ENCODE results near the gene AP1S2. TPM values are rescaled to one million over a fixed set of nuclear protein-coding genes. Genes with fewer than 3 reads are reported as not detected.
A peak's percentile ranks its signal among the peaks of the same experiment; 100 is the strongest.

Gene AP1S2
- total RNA-seq, result 10 to 100 TPM; 35.9 to 63.4 TPM
- 10 to 100 TPM; 65.5 to 98.9 (median 73.7) TPM for polyA plus RNA-seq (ENCODE audit: insufficient read length in 6 of 6)
- long read RNA-seq, donor 1, transcript AP1S2-201 (5 exons, 2,237 nt), result major isoform, 25 of 28 reads
- long read RNA-seq, donor 1, partial matches to known transcripts, result 0 of 28 reads
- long read RNA-seq, donor 1, other reads (novel, unspliced or antisense), result 0 of 28 reads
- long read RNA-seq, donor 2, transcript AP1S2-201 (5 exons, 2,237 nt), result major isoform, 18 of 23 reads
- long read RNA-seq, donor 2, partial matches to known transcripts, result 5 of 23 reads
- long read RNA-seq, donor 2, other reads (novel, unspliced or antisense), result 0 of 23 reads
- long read RNA-seq, donor 3, transcript AP1S2-201 (5 exons, 2,237 nt), result major isoform, 14 of 14 reads
- long read RNA-seq, donor 3, partial matches to known transcripts, result 0 of 14 reads
- long read RNA-seq, donor 3, other reads (novel, unspliced or antisense), result 0 of 14 reads
- long read RNA-seq, donor 4, transcript AP1S2-201 (5 exons, 2,237 nt), result major isoform, 33 of 41 reads
- long read RNA-seq, donor 4, partial matches to known transcripts, result 1 of 41 reads
- long read RNA-seq, donor 4, other reads (novel, unspliced or antisense), result 7 of 41 reads
- long read RNA-seq, donor 5, transcript AP1S2-201 (5 exons, 2,237 nt), result major isoform, 16 of 17 reads
- long read RNA-seq, donor 5, partial matches to known transcripts, result 0 of 17 reads
- long read RNA-seq, donor 5, other reads (novel, unspliced or antisense), result 0 of 17 reads
- long read RNA-seq, donor 6, transcript AP1S2-201 (5 exons, 2,237 nt), result major isoform, 23 of 23 reads
- long read RNA-seq, donor 6, partial matches to known transcripts, result 0 of 23 reads
- long read RNA-seq, donor 6, other reads (novel, unspliced or antisense), result 0 of 23 reads
- long read RNA-seq, donor 7, transcript AP1S2-201 (5 exons, 2,237 nt), result major isoform, 7 of 8 reads
- long read RNA-seq, donor 7, partial matches to known transcripts, result 0 of 8 reads
- long read RNA-seq, donor 7, other reads (novel, unspliced or antisense), result 0 of 8 reads
- long read RNA-seq, donor 8, transcript AP1S2-201 (5 exons, 2,237 nt), result major isoform, 21 of 21 reads
- long read RNA-seq, donor 8, partial matches to known transcripts, result 0 of 21 reads
- long read RNA-seq, donor 8, other reads (novel, unspliced or antisense), result 0 of 21 reads
- long read RNA-seq, donor 9, result 0 reads
- long read RNA-seq, donor 10, transcript AP1S2-201 (5 exons, 2,237 nt), result major isoform, 7 of 8 reads
- long read RNA-seq, donor 10, partial matches to known transcripts, result 0 of 8 reads
- long read RNA-seq, donor 10, other reads (novel, unspliced or antisense), result 1 of 8 reads
- long read RNA-seq, donor 11, transcript AP1S2-201 (5 exons, 2,237 nt), result major isoform, 20 of 36 reads
- long read RNA-seq, donor 11, partial matches to known transcripts, result 0 of 36 reads
- long read RNA-seq, donor 11, other reads (novel, unspliced or antisense), result 14 of 36 reads
- long read RNA-seq, donor 12, transcript AP1S2-201 (5 exons, 2,237 nt), result major isoform, 11 of 11 reads
- long read RNA-seq, donor 12, partial matches to known transcripts, result 0 of 11 reads
- long read RNA-seq, donor 12, other reads (novel, unspliced or antisense), result 0 of 11 reads

GRCh38 chrX:15854712-15855567, at the start of gene AP1S2:
Gene AP1S2 (minus strand): TSS chrX:15854813. CDS start chrX:15852524, 2,289 bp downstream.
- DNase-seq, result peak; percentile 88 to 97 (median 96)
- intact Hi-C loops (cut with DNase I), result no loop called here
- Histone ChIP-seq H3K4me3 (peak within 1 kb of the TSS; percentile 53 to 54), H3K9me3 (no peaks in the 10 kb centered on the region), H3K27me3 (peaks cover 0 to 9% of the 10 kb centered on the region in 2 donors), H3K27ac (peak within 1 kb of the TSS; percentile 86 to 97), H3K4me1 (peaks cover 3 to 8% of the 10 kb centered on the region in 2 donors), H3K36me3 (no peaks in the 10 kb centered on the region)
- ATAC-seq, result peak; percentile 98
- TF ChIP-seq, protein P1, sequence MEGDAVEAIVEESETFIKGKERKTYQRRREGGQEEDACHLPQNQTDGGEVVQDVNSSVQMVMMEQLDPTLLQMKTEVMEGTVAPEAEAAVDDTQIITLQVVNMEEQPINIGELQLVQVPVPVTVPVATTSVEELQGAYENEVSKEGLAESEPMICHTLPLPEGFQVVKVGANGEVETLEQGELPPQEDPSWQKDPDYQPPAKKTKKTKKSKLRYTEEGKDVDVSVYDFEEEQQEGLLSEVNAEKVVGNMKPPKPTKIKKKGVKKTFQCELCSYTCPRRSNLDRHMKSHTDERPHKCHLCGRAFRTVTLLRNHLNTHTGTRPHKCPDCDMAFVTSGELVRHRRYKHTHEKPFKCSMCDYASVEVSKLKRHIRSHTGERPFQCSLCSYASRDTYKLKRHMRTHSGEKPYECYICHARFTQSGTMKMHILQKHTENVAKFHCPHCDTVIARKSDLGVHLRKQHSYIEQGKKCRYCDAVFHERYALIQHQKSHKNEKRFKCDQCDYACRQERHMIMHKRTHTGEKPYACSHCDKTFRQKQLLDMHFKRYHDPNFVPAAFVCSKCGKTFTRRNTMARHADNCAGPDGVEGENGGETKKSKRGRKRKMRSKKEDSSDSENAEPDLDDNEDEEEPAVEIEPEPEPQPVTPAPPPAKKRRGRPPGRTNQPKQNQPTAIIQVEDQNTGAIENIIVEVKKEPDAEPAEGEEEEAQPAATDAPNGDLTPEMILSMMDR (IDR thresholded peaks at IDR 0.05), result peak in 1 of 2 donors; percentile 8

GRCh38 chrX:15903186-15903681, 48.6 kb upstream of the AP1S2 start:
- intact Hi-C loops (cut with DNase I), result no loop called here
- H3K4me1 ChIP-seq, result peaks cover 0 to 2% of the 10 kb centered on the region in 2 donors
- H3K27ac ChIP-seq, result peak overlapping the region in 1 of 2 donors; percentile 18
- H3K27me3 ChIP-seq, result no peaks in the 10 kb centered on the region
- DNase-seq (no peak), ATAC-seq (peak; percentile 39)
- no peaks in the 10 kb centered on the region for H3K36me3 ChIP-seq
- H3K4me3 ChIP-seq, result no peak overlapping the region
- H3K9me3 ChIP-seq, result no peaks in the 10 kb centered on the region
- TF ChIP-seq, protein P1 (IDR thresholded peaks at IDR 0.05), result no peak

DNA sequence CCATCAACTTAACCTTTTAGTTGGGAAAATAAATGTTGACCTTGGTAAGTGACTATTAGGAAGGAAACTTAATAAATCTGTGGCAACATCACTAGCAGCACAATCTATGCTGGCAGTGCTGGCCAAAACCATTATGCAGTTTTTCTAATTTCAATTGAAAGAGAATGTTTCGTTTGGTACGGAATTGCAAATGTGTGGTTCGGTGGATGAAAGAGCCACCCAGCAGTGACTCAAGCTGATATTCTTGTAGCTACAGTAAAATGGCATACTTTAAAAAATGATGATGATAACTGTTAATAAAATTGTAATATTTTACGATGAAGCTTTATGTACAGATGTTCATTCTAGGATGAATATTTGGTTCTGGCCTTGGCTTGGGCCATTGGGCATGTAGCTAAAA, 40.7 kb upstream of the AP1S2 start:
- ATAC-seq, result no peak
- TF ChIP-seq, protein P1 (IDR thresholded peaks at IDR 0.05), result no peak
- no peaks in the 10 kb centered on the region for H3K4me1 ChIP-seq
- intact Hi-C loops (cut with DNase I), result no loop called here
- H3K27me3 ChIP-seq, result no peaks in the 10 kb centered on the region
- no peaks in the 10 kb centered on the region for H3K9me3 ChIP-seq
- no peak for DNase-seq
- no peaks in the 10 kb centered on the region for H3K36me3 ChIP-seq
- no peak overlapping the region for H3K27ac ChIP-seq
- H3K4me3 ChIP-seq, result no peak overlapping the region

GRCh38 chrX:15894724-15895123, 40.1 kb upstream of the AP1S2 start:
- TF ChIP-seq, protein P1 (IDR thresholded peaks at IDR 0.05), result no peak
- ATAC-seq (no peak), DNase-seq (no peak)
- no peaks in the 10 kb centered on the region for H3K9me3 ChIP-seq
- H3K4me1 ChIP-seq, result no peaks in the 10 kb centered on the region
- no peak overlapping the region for H3K27ac ChIP-seq
- no peaks in the 10 kb centered on the region for H3K27me3 ChIP-seq
- no peaks in the 10 kb centered on the region for H3K36me3 ChIP-seq
- H3K4me3 ChIP-seq, result no peak overlapping the region
- intact Hi-C loops (cut with DNase I), result no loop called here

Data from left lung (tissue), 14 donors.